ENCODE data around the gene CISD3.

Gene CISD3, protein sequence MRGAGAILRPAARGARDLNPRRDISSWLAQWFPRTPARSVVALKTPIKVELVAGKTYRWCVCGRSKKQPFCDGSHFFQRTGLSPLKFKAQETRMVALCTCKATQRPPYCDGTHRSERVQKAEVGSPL

DNA sequence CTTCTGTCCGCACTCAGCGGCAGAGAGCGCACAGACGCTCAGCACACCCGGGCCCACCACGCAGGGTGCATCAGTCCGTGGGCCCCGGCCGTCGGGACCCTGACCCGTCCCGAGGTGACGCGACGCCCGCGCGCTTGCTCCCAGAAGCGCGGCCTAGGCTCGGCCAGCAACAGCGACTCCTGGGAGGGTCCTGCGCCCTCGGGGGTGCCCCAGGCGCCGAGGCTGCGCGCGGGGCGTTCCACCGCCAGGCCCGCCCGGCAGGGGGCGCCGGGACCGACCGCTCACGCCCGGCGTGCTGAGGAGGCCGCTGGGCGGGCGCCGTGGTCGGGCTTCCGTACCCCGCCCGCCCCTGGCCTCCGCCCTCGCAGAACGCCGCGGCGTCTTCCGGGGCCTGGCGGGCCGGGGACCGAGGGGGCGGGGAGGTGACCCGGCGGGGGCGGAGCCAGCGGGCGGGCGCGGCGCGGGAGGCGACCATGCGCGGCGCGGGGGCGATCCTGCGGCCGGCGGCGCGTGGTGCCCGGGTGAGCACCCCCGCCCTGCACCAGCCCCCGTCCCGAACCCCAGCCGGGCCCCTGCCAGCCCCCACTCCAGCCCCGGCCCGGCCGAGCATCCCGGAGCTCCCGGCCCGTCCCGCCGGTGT, at the start of gene CISD3:
Gene CISD3, plus strand, starts transcription at position 456 of the 640 bp plus-strand sequence. Its CDS starts 18 bp downstream, at position 474.
- no peak for TF ChIP-seq SUZ12 (IDR thresholded peaks at IDR 0.05; ENCODE audit: extremely low read depth, insufficient read depth, insufficient read length)
- no peak for TF ChIP-seq ZNF274 (IDR thresholded peaks at IDR 0.05; ENCODE audit: low read depth, low read length)
- TF ChIP-seq YY1 (IDR thresholded peaks at IDR 0.05; ENCODE audit: insufficient read depth, insufficient read length) = no peak
- peaks cover 26% of the 10 kb centered on the region for H3K4me1 ChIP-seq (ENCODE audit: insufficient read depth, insufficient read length)

DNA sequence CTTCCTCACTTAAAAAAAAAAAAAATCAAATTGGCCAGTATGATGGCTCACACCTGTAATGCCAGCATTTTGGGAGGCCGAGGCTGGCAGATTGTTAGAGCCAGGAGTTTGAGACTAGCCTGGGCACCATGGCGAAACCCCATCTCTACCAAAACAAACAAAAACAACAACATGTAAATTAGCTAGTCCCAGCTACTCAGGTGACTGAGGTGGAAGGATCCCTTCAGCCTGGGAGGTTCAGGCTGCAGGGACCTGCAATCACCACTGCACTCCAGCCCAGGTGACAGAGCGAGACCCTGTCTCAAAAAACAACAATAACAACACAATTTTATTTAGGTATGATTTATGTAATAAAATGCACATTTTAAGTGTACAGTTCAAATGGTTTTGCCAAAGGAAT, 49.0 kb upstream of the CISD3 start:
- no peak for TF ChIP-seq SUZ12 (IDR thresholded peaks at IDR 0.05; ENCODE audit: extremely low read depth, insufficient read depth, insufficient read length)
- TF ChIP-seq ZNF274 (IDR thresholded peaks at IDR 0.05; ENCODE audit: low read depth, low read length) = no peak
- no peak for TF ChIP-seq YY1 (IDR thresholded peaks at IDR 0.05; ENCODE audit: insufficient read depth, insufficient read length)
- Histone ChIP-seq H3K9me3 (ENCODE audit: insufficient read depth, low read length) (no peaks in the 10 kb centered on the region), H3K36me3 (ENCODE audit: insufficient read depth, insufficient read length, low read length) (no peaks in the 10 kb centered on the region), H3K9ac (ENCODE audit: insufficient read length, low read depth) (no peak overlapping the region), H3K4me1 (ENCODE audit: insufficient read depth, insufficient read length) (no peaks in the 10 kb centered on the region), H3K4me3 (ENCODE audit: insufficient read length, low read depth) (no peak overlapping the region), H3K27me3 (ENCODE audit: insufficient read depth, insufficient read length) (peaks cover 19% of the 10 kb centered on the region)
- no peak for DNase-seq (ENCODE audit: low read depth, low spot score)

More for the DNA sequence above, at the start of gene CISD3:
- peak; percentile 68 for DNase-seq (ENCODE audit: low read depth, low spot score)
- Histone ChIP-seq H3K9me3 (ENCODE audit: insufficient read depth, low read length) (no peaks in the 10 kb centered on the region), H3K9ac (ENCODE audit: insufficient read length, low read depth) (peak within 1 kb of the TSS; percentile 94), H3K4me3 (ENCODE audit: insufficient read length, low read depth) (peak within 1 kb of the TSS; percentile 90), H3K36me3 (ENCODE audit: insufficient read depth, insufficient read length, low read length) (peaks cover 36% of the 10 kb centered on the region), H3K27me3 (ENCODE audit: insufficient read depth, insufficient read length) (peaks cover 12% of the 10 kb centered on the region)

DNA sequence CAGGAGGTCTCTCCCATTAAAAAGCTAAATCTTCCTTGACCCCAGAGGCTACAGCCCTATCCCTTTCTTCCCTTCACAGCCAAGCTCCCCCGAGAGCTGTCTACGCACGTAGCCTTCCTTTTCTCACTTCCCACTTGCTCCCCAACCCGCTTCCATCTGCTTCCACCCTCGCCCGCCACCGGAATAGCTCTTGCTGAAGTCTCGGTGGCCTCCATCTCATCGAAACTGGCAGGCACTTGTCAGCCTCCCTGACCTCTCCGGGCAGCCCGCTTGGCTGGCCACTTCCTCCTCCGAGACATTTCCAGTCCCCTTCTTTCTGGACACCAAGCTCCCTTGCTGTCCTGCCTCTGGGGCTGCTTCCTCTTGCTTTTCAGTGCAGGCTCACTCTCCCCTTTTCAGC, 44.6 kb upstream of the CISD3 start:
- no peak for DNase-seq (ENCODE audit: low read depth, low spot score)
- Histone ChIP-seq H3K27me3 (ENCODE audit: insufficient read depth, insufficient read length) (peaks cover 12% of the 10 kb centered on the region), H3K4me3 (ENCODE audit: insufficient read length, low read depth) (no peak overlapping the region), H3K9ac (ENCODE audit: insufficient read length, low read depth) (no peak overlapping the region), H3K4me1 (ENCODE audit: insufficient read depth, insufficient read length) (no peaks in the 10 kb centered on the region), H3K36me3 (ENCODE audit: insufficient read depth, insufficient read length, low read length) (no peaks in the 10 kb centered on the region), H3K9me3 (ENCODE audit: insufficient read depth, low read length) (no peaks in the 10 kb centered on the region)
- TF ChIP-seq YY1 (IDR thresholded peaks at IDR 0.05; ENCODE audit: insufficient read depth, insufficient read length) (no peak), SUZ12 (IDR thresholded peaks at IDR 0.05; ENCODE audit: extremely low read depth, insufficient read depth, insufficient read length) (no peak)

DNA sequence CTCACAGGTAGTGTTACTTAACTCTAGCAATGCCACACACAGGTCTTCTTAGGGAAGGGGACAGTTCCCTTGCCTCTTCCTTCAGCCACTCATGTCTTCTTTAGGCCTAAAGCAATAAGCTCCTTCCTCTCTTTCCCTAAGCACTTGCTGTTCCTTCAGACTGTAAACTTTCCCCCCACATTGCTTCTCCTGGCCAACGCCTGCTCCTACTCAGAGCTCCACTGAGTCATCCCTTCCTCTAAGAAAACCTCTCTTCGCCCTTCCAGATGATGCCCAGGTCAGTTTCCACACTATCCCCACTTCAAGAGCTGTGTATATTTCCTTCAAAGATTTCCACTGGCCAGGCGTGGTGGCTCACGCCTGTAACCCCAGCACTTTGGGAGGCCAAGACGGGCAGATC, 42.9 kb upstream of the CISD3 start:
- no peaks in the 10 kb centered on the region for H3K9me3 ChIP-seq (ENCODE audit: insufficient read depth, low read length)
- TF ChIP-seq SUZ12 (IDR thresholded peaks at IDR 0.05; ENCODE audit: extremely low read depth, insufficient read depth, insufficient read length) = no peak
- TF ChIP-seq ZNF274 (IDR thresholded peaks at IDR 0.05; ENCODE audit: low read depth, low read length) = no peak
- no peak for TF ChIP-seq YY1 (IDR thresholded peaks at IDR 0.05; ENCODE audit: insufficient read depth, insufficient read length)
- peaks cover 5% of the 10 kb centered on the region for H3K4me1 ChIP-seq (ENCODE audit: insufficient read depth, insufficient read length)
- DNase-seq (ENCODE audit: low read depth, low spot score) = no peak
- peaks cover 12% of the 10 kb centered on the region for H3K27me3 ChIP-seq (ENCODE audit: insufficient read depth, insufficient read length)
- H3K36me3 ChIP-seq (ENCODE audit: insufficient read depth, insufficient read length, low read length) = no peaks in the 10 kb centered on the region
- H3K9ac ChIP-seq (ENCODE audit: insufficient read length, low read depth) = no peak overlapping the region
- no peak overlapping the region for H3K4me3 ChIP-seq (ENCODE audit: insufficient read length, low read depth)

DNA sequence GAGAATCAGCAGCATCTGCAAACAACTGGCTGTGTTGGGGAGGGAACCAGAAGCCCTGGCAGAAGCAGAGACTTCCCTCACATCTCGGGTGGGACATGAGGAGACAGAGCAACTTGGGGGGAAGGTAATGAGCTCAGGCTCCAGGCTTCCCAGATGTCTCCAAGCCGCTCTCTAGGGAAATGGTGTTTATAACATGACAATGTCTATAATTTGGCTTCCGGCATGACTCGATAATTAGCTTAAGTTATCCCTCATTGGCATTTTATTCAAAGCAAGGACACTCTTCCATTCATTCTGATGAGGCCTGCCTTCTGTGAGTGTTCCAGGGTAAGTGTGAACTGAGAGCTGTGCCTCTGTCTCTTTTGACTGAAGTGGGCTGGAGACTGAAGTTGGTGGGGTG, 39.8 kb upstream of the CISD3 start:
- no peak for TF ChIP-seq YY1 (IDR thresholded peaks at IDR 0.05; ENCODE audit: insufficient read depth, insufficient read length)
- TF ChIP-seq SUZ12 (IDR thresholded peaks at IDR 0.05; ENCODE audit: extremely low read depth, insufficient read depth, insufficient read length) = no peak
- no peak for TF ChIP-seq ZNF274 (IDR thresholded peaks at IDR 0.05; ENCODE audit: low read depth, low read length)
- H3K4me1 ChIP-seq (ENCODE audit: insufficient read depth, insufficient read length) = peaks cover 5% of the 10 kb centered on the region
- H3K36me3 ChIP-seq (ENCODE audit: insufficient read depth, insufficient read length, low read length) = no peaks in the 10 kb centered on the region

DNA sequence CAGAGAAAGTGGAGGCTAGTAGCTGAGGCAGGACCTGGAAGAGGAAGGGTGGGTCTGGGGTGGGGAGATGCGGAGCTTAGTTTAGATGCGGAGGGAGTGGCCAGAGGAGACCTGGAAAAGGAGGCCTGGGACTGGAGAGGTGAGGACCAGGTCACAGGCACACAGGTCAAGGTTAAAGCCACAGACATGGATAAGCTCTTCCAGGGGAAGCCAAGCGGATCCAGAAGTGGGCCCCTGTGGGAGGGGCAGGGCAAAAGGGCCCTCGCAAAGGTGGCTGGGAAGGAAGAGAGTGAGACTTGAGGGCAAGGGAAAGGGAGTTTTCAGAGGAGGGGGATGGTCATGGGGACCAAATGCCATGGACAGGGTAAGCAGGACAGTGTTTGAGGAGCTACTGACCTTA, 39.0 kb upstream of the CISD3 start:
- DNase-seq (ENCODE audit: low read depth, low spot score) = no peak
- Histone ChIP-seq H3K27me3 (ENCODE audit: insufficient read depth, insufficient read length) (peaks cover 4% of the 10 kb centered on the region), H3K4me1 (ENCODE audit: insufficient read depth, insufficient read length) (peaks cover 5% of the 10 kb centered on the region), H3K9ac (ENCODE audit: insufficient read length, low read depth) (no peak overlapping the region), H3K36me3 (ENCODE audit: insufficient read depth, insufficient read length, low read length) (no peaks in the 10 kb centered on the region), H3K4me3 (ENCODE audit: insufficient read length, low read depth) (no peak overlapping the region), H3K9me3 (ENCODE audit: insufficient read depth, low read length) (no peaks in the 10 kb centered on the region)
- TF ChIP-seq YY1 (IDR thresholded peaks at IDR 0.05; ENCODE audit: insufficient read depth, insufficient read length) = no peak
- TF ChIP-seq SUZ12 (IDR thresholded peaks at IDR 0.05; ENCODE audit: extremely low read depth, insufficient read depth, insufficient read length) = no peak
- TF ChIP-seq ZNF274 (IDR thresholded peaks at IDR 0.05; ENCODE audit: low read depth, low read length) = no peak

More for the DNA sequence above, 39.8 kb upstream of the CISD3 start:
- no peak overlapping the region for H3K4me3 ChIP-seq (ENCODE audit: insufficient read length, low read depth)
- H3K27me3 ChIP-seq (ENCODE audit: insufficient read depth, insufficient read length) = peaks cover 7% of the 10 kb centered on the region
- H3K9me3 ChIP-seq (ENCODE audit: insufficient read depth, low read length) = no peaks in the 10 kb centered on the region
- H3K9ac ChIP-seq (ENCODE audit: insufficient read length, low read depth) = no peak overlapping the region
- no peak for DNase-seq (ENCODE audit: low read depth, low spot score)

DNA sequence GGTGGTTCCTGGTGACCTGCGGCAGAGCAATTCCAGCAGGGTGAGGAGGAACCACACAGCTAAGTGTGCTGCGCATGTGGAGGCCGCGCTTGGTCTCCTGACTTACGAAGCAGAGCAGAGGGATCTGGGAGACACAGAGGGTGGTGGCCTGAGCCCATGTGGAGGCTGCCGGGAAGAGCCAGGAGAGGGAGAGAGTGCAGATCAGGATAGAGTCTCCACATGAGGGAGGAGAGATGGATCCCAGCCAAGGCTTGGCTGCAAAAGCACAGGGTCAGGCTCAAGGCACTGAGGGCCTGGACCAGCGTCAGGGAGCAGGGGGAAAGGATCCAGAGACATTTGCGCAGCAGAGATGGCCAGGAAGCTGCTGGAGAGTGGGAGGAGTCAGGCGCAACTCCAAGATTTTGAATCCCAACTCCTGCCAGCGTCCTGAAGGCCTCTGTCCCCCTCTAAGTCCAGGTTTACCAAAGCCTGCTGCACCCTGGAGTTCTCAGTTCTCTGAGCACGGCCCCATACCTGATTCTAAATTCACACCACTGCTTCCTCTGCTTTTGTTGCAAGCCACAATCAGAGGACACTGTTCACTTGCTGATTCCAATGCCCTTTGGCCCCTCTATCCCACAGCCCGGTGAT, 36.3 kb upstream of the CISD3 start:
- H3K9ac ChIP-seq (ENCODE audit: insufficient read length, low read depth) = no peak overlapping the region
- H3K4me3 ChIP-seq (ENCODE audit: insufficient read length, low read depth) = no peak overlapping the region
- H3K9me3 ChIP-seq (ENCODE audit: insufficient read depth, low read length) = no peaks in the 10 kb centered on the region
- DNase-seq (ENCODE audit: low read depth, low spot score) = no peak
- TF ChIP-seq YY1 (IDR thresholded peaks at IDR 0.05; ENCODE audit: insufficient read depth, insufficient read length) (no peak), SUZ12 (IDR thresholded peaks at IDR 0.05; ENCODE audit: extremely low read depth, insufficient read depth, insufficient read length) (no peak), ZNF274 (IDR thresholded peaks at IDR 0.05; ENCODE audit: low read depth, low read length) (no peak)
- H3K4me1 ChIP-seq (ENCODE audit: insufficient read depth, insufficient read length) = peaks cover 5% of the 10 kb centered on the region
- peaks cover 24% of the 10 kb centered on the region for H3K27me3 ChIP-seq (ENCODE audit: insufficient read depth, insufficient read length)
- no peaks in the 10 kb centered on the region for H3K36me3 ChIP-seq (ENCODE audit: insufficient read depth, insufficient read length, low read length)

All from NT2/D1 (cell line).